HG03139 (cell line): ENCODE results near the gene NOTO.
"Not testable (repeated sequence)": the region's sequence is repeated elsewhere in the genome, so short reads cannot be mapped to it uniquely, and the experiment has no call there.

Experiments used
- ATAC-seq: cut with Tn5 transposase; IDR thresholded peaks from one replicate; pipeline ENCODE4 v1.9.1; 2021; ENCODE audit not compliant: unreplicated experiment

NOTO gene

GRCh38 chr2:73197579-73197978, 4.8 kb upstream of the NOTO start:
- ATAC-seq: no peak

- not testable (repeated sequence) for ATAC-seq
Observed at GRCh38 chr2:73200281-73200680, 2.1 kb upstream of the NOTO start.

GRCh38 chr2:73203055-73203681, 794 bp downstream of the NOTO start:
- no peak for ATAC-seq

GRCh38 chr2:73205611-73206010, 3.2 kb downstream of the NOTO start:
- no peak for ATAC-seq

- ATAC-seq: no peak
Observed at GRCh38 chr2:73208258-73208657, 5.9 kb downstream of the NOTO start.

GRCh38 chr2:73210019-73210418, 7.6 kb downstream of the NOTO start:
- ATAC-seq: no peak

- ATAC-seq: no peak
Observed at GRCh38 chr2:73210696-73211095, 8.3 kb downstream of the NOTO start.

GRCh38 chr2:73212098-73212447, 9.7 kb downstream of the NOTO start:
- no peak for ATAC-seq

- peak; percentile 52 for ATAC-seq
Observed at GRCh38 chr2:73212448-73213176, 10.2 kb downstream of the NOTO start.

GRCh38 chr2:73214120-73215035, 12.0 kb downstream of the NOTO start, which contains the start of gene SMYD5:
Gene SMYD5, plus strand, starts transcription at chr2:73214245. Its CDS starts 22 bp downstream, at chr2:73214267.
- peak; percentile 95 for ATAC-seq

GRCh38 chr2:73215254-73215653, 12.9 kb downstream of the NOTO start:
- no peak for ATAC-seq

GRCh38 chr2:73217160-73217559, 14.8 kb downstream of the NOTO start:
- ATAC-seq: no peak

GRCh38 chr2:73217826-73218225, 15.5 kb downstream of the NOTO start:
- ATAC-seq: no peak

- no peak for ATAC-seq
Observed at GRCh38 chr2:73218298-73218697, 15.9 kb downstream of the NOTO start.

GRCh38 chr2:73223821-73224220, 21.4 kb downstream of the NOTO start:
- ATAC-seq: no peak

GRCh38 chr2:73225513-73226360, 23.4 kb downstream of the NOTO start:
- ATAC-seq: no peak

GRCh38 chr2:73227086-73227485, 24.7 kb downstream of the NOTO start:
- no peak for ATAC-seq

GRCh38 chr2:73228631-73229030, 26.3 kb downstream of the NOTO start:
- no peak for ATAC-seq

- no peak for ATAC-seq
Observed at GRCh38 chr2:73232403-73233153, 30.2 kb downstream of the NOTO start.
